Uterus (tissue), 4 donors: Measurements from ENCODE around the gene CETN2. TPM values are rescaled to one million over a fixed set of nuclear protein-coding genes. Genes with fewer than 3 reads are reported as not detected.

Experiments used
- DNase-seq, 2 donors: peaks; one replicate each; pipeline ENCODE4 v3.0.0-alpha.2; 2019 to 2020
- H3K27ac ChIP-seq, 2 donors: fragments of 200-600 bp; sonication (generic); 1 replicate in 1 of 2; 2 replicates in 1 of 2; pipeline ENCODE4 v1.5.1; 2016 to 2018
- H3K27me3 ChIP-seq, 2 donors: fragments of 200-600 bp; sonication (generic); one replicate each; pipeline ENCODE4 v1.5.1; 2018 to 2019; ENCODE audit warnings: control low read depth in 1 of 2
- H3K36me3 ChIP-seq, 2 donors: fragments of 200-600 bp; sonication (generic); one replicate each; pipeline ENCODE4 v1.5.1; 2019; ENCODE audit warnings: control low read depth in 1 of 2
- H3K4me1 ChIP-seq, 2 donors: fragments of 200-600 bp; sonication (generic); one replicate each; pipeline ENCODE4 v1.5.1; 2018 to 2019; ENCODE audit warnings: control low read depth in 1 of 2
- H3K4me3 ChIP-seq, 2 donors: fragments of 200-600 bp; sonication (generic); 1 replicate in 1 of 2; 2 replicates in 1 of 2; pipeline ENCODE4 v1.5.1; 2018 to 2019; ENCODE audit warnings: mild to moderate bottlenecking in 1 of 2
- H3K9me3 ChIP-seq, 2 donors: fragments of 200-600 bp; sonication (generic); one replicate each; pipeline ENCODE4 v1.5.1; 2019; ENCODE audit warnings: control low read depth in 1 of 2
- POLR2A ChIP-seq, 2 donors: fragments of 450-650 bp; IDR thresholded peaks; one replicate each; pipeline ENCODE4 v1.6.1; 2016; ENCODE audit warnings: antibody characterized with exemption in 2 of 2, mild to moderate bottlenecking in 1 of 2, moderate library complexity in 1 of 2
- intact Hi-C: fragments of 100-400 bp; cut with DNase I; formaldehyde crosslinking; loops from one replicate; pipeline ENCODE4 v1.15.1; 2023; ENCODE audit warnings: low total_unique reads
- total RNA-seq, 4 donors: library from RNA; depleted of rRNA in 3 of 4; stranded (reverse); fragments of >200 nt in 3 of 4; gene quantifications; one replicate each; pipeline versions ENCODE4 v1.1.0 to v1.2.4, GENCODE V29; 2014 to 2023
- TF ChIP-seq, protein P1 (sequence below), 4 experiments: fragments of 200-600 bp in 2 of 4; fragments of 450-650 bp in 2 of 4; sonication (generic) in 2 of 4; IDR thresholded peaks; one replicate each; pipeline ENCODE4 v1.5.1; 2016 to 2019; ENCODE audit warnings: antibody characterized with exemption in 4 of 4, mild to moderate bottlenecking in 2 of 4, moderate library complexity in 1 of 4
- donor health status: DM: yes; HTN: yes; CAD: no.

The CETN2 gene
- total RNA-seq, 4 donors from 2014 or later = 37.9 to 61.5 (median 45.4) TPM

DNA sequence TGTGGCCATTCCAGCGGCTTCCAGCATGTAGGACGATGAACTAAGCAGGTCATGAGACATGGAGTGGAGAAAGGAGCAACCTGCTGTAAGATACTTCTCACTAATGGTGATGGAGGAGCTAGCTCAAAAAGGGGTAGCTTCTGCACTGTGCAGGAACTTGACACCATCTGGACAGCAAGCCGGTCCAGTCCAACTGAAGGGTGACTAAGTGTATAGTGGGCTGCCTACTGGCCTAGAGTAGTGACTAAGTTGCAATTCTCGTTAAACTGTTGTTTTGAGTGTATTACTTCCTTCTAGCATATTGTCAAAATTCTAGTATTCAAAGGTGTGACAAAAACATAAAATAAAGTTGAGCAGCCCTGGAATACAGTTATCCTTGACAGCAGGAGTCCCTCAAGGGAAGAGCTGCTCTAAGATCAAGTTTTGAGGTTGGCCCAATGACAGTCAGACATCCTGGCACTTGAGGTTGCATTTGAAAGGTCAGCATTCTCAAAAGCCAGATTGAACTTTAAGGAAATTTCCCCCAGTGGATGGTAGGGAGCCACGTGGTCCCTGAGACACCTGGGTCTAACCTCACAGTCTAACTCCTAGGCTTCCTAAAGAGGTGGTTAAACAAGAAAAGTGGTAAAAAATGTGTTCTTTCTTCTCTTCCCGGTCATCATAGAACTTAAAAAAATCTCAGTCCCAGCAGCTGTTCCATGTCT lies 8.0 kb downstream of the CETN2 start:
- DNase-seq = no peak
- intact Hi-C loops = no loop called here
- TF ChIP-seq, protein P1, sequence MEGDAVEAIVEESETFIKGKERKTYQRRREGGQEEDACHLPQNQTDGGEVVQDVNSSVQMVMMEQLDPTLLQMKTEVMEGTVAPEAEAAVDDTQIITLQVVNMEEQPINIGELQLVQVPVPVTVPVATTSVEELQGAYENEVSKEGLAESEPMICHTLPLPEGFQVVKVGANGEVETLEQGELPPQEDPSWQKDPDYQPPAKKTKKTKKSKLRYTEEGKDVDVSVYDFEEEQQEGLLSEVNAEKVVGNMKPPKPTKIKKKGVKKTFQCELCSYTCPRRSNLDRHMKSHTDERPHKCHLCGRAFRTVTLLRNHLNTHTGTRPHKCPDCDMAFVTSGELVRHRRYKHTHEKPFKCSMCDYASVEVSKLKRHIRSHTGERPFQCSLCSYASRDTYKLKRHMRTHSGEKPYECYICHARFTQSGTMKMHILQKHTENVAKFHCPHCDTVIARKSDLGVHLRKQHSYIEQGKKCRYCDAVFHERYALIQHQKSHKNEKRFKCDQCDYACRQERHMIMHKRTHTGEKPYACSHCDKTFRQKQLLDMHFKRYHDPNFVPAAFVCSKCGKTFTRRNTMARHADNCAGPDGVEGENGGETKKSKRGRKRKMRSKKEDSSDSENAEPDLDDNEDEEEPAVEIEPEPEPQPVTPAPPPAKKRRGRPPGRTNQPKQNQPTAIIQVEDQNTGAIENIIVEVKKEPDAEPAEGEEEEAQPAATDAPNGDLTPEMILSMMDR (IDR thresholded peaks at IDR 0.05) = no peak
- no peak for TF ChIP-seq POLR2A (IDR thresholded peaks at IDR 0.05)

DNA sequence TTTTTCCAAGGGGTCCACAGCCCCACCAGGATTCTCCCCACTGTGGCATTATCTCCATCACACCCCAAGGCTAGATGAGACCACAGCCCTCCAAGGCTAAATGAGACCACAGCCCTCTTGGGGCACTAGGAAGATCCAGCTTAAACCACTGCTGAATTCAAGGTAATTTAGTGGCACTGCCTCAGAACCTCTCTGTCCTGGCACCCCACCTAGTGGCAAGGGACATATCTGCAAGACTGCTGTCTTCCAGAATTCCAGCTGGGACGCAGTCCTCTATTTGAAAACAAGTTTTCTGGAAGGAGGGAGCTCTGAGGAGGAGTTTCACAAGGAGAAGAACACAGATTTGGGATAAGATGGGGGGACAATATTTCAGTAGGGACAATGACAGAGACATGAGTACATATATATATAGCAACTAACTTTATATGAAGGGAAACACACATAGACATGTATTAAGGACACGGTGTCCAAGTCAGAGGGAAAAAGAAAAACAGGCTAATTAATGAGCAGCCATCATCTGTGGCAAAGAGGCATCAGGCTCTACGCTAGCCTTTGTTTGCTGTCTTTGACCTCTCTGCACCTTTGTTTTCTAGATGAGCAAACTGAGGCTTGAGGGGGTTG lies 9.3 kb downstream of the CETN2 start:
- Histone ChIP-seq H3K27me3 (no peaks in the 10 kb centered on the region), H3K36me3 (no peaks in the 10 kb centered on the region), H3K27ac (no peak overlapping the region), H3K4me3 (no peak overlapping the region), H3K4me1 (no peaks in the 10 kb centered on the region), H3K9me3 (no peaks in the 10 kb centered on the region)
- TF ChIP-seq, protein P1 (IDR thresholded peaks at IDR 0.05) = no peak
- TF ChIP-seq POLR2A (IDR thresholded peaks at IDR 0.05) = no peak
- no peak for DNase-seq
- intact Hi-C loops = no loop called here

More for the DNA sequence above, 8.0 kb downstream of the CETN2 start:
- H3K4me1 ChIP-seq = no peaks in the 10 kb centered on the region
- no peaks in the 10 kb centered on the region for H3K27me3 ChIP-seq
- H3K9me3 ChIP-seq = no peaks in the 10 kb centered on the region
- no peaks in the 10 kb centered on the region for H3K36me3 ChIP-seq
- H3K4me3 ChIP-seq = no peak overlapping the region
- H3K27ac ChIP-seq = no peak overlapping the region

DNA sequence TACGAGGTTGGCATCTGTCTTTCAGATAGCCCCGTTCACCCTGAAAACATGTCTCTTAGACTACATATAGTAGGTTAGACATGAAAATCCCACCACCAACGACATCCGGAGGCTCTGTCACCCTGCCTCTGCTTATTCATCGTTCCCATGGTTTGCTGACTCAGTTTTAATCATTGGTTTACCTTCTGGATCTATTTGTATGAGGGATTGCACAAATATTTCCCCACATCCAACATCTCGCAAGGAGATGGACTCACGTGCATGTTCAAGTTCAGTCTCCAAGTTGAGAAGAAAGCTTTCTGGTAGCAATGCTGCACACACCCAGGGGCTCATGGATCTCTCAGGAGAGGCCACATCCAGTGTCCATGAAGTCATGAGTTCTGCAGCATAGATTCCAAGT lies 10.8 kb downstream of the CETN2 start:
- intact Hi-C loops = no loop called here
- no peak for TF ChIP-seq POLR2A (IDR thresholded peaks at IDR 0.05)
- TF ChIP-seq, protein P1 (IDR thresholded peaks at IDR 0.05) = no peak
- no peaks in the 10 kb centered on the region for H3K36me3 ChIP-seq

DNA sequence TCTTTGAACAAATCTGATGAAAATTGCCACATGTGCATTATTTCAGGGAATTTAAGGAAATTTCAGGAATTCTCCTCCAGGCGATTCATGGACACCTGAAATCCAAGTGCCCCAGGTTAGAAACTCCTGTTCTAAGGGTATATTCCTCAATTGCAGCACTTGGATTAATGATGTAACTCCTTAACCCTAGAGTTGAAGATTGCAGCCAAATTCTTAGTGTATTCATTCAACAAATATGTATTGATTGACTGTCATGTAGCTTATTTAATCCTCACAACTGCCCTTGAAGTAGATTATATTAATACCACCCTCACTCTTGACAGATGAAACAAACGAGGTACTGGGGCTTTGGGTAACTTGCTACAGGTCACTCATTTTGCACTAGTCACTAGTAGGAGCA lies 11.3 kb downstream of the CETN2 start:
- intact Hi-C loops = no loop called here
- no peaks in the 10 kb centered on the region for H3K9me3 ChIP-seq
- H3K4me3 ChIP-seq = no peak overlapping the region
- TF ChIP-seq, protein P1 (IDR thresholded peaks at IDR 0.05) = no peak
- TF ChIP-seq POLR2A (IDR thresholded peaks at IDR 0.05) = no peak
- H3K27me3 ChIP-seq = no peaks in the 10 kb centered on the region
- no peak for DNase-seq
- H3K4me1 ChIP-seq = no peaks in the 10 kb centered on the region
- no peak overlapping the region for H3K27ac ChIP-seq
- no peaks in the 10 kb centered on the region for H3K36me3 ChIP-seq

More for the DNA sequence above, 10.8 kb downstream of the CETN2 start:
- H3K27me3 ChIP-seq = no peaks in the 10 kb centered on the region
- no peaks in the 10 kb centered on the region for H3K4me1 ChIP-seq
- H3K4me3 ChIP-seq = no peak overlapping the region
- H3K27ac ChIP-seq = no peak overlapping the region
- DNase-seq = no peak
- no peaks in the 10 kb centered on the region for H3K9me3 ChIP-seq

DNA sequence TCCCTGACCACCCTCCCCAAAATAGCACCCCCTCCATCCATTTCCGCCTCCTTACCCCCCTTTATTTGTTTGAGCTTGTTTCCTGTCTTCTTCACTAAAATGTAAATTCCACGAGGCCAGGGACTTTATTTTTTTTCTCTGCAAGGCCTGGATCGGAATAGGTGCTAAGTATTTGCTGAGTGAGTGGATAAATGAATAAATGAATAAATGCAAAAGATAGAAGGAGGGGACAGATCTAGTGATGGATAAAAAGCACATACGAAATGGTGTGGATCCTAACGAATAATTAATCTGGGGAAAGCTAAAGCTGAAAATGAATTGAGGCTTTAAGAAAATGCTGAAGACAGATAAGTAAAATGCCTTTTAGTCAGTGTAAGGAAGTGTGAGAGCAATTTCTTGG lies 12.2 kb downstream of the CETN2 start:
- no peak overlapping the region for H3K4me3 ChIP-seq
- no peaks in the 10 kb centered on the region for H3K36me3 ChIP-seq
- no peak overlapping the region for H3K27ac ChIP-seq
- no peak for DNase-seq
- H3K4me1 ChIP-seq = no peaks in the 10 kb centered on the region
- TF ChIP-seq, protein P1 (IDR thresholded peaks at IDR 0.05) = no peak
- TF ChIP-seq POLR2A (IDR thresholded peaks at IDR 0.05) = no peak
- intact Hi-C loops = no loop called here
- H3K27me3 ChIP-seq = no peaks in the 10 kb centered on the region
- no peaks in the 10 kb centered on the region for H3K9me3 ChIP-seq
